Measurements from ENCODE around the gene PRC1. TPM values are rescaled to one million over a fixed set of nuclear protein-coding genes. Genes with fewer than 3 reads are reported as not detected.

Gene PRC1
- total and polyA plus RNA-seq, 8 donors = 3.9 to 12.7 (median 5.0) TPM

GRCh38 chr15:91032919-91033803 is 38.8 kb upstream of the PRC1 start:
- Histone ChIP-seq H3K27ac (peak overlapping the region; percentile 58 to 73 (median 67)), H3K9me3 (no peaks in the 10 kb centered on the region), H3K4me3 (peak overlapping the region; percentile 34 to 52 (median 39)), H3K36me3 (no peaks in the 10 kb centered on the region), H3K4me1 (no peaks in the 10 kb centered on the region), H3K27me3 (no peaks in the 10 kb centered on the region)
- ATAC-seq (peak; percentile 89 to 96 (median 94)), FAIRE-seq (no peak), DNase-seq (peak; percentile 90 to 98 (median 94))
- intact Hi-C loops (cut with DNase I) = loop anchor here in 1 of 3 donors (5.0 kb wide), 1 partner anchor 76 kb away; no protein-coding TSS in a partner anchor
- 14 to 19% methylated on average over 12 of the region's 12 CpGs for WGBS, 2 donors
- peak; percentile 81 to 93 (median 87) for TF ChIP-seq CTCF (IDR thresholded peaks at IDR 0.05)

- DNase-seq (peak in 2 of 6 donors; percentile 30 to 44), ATAC-seq (peak; percentile 21 to 42 (median 38)), FAIRE-seq (no peak)
- no peak for TF ChIP-seq CTCF (IDR thresholded peaks at IDR 0.05)
- H3K4me1 ChIP-seq = no peaks in the 10 kb centered on the region
- peak overlapping the region in 3 of 4 donors; percentile 34 to 52 (median 43) for H3K4me3 ChIP-seq
- intact Hi-C loops (cut with DNase I) = loop anchor here in 1 of 3 donors (5.0 kb wide), 1 partner anchor 74 kb away; no protein-coding TSS in a partner anchor
- 35 to 41% methylated on average over 10 of the region's 10 CpGs for WGBS, 2 donors
- no peak overlapping the region for H3K27ac ChIP-seq
- H3K9me3 ChIP-seq = no peaks in the 10 kb centered on the region
- no peaks in the 10 kb centered on the region for H3K36me3 ChIP-seq
- H3K27me3 ChIP-seq = no peaks in the 10 kb centered on the region
These were observed 37.5 kb upstream of the PRC1 start for GRCh38 chr15:91031796-91032195.

- intact Hi-C loops (cut with DNase I) = no loop called here
- no peak for DNase-seq
- Histone ChIP-seq H3K9me3 (no peaks in the 10 kb centered on the region), H3K36me3 (no peaks in the 10 kb centered on the region), H3K27me3 (no peaks in the 10 kb centered on the region), H3K4me1 (peaks cover 0 to 5% (median 0%) of the 10 kb centered on the region in 3 donors), H3K4me3 (no peak overlapping the region), H3K27ac (no peak overlapping the region)
- 43 to 56% methylated on average over 1 of the region's 1 CpG for WGBS, 2 donors
- no peak for TF ChIP-seq CTCF (IDR thresholded peaks at IDR 0.05)
- no peak for ATAC-seq
- no peak for FAIRE-seq
These were observed 33.3 kb upstream of the PRC1 start for GRCh38 chr15:91027677-91028076.

GRCh38 chr15:91023720-91024119 is 29.4 kb upstream of the PRC1 start:
- ATAC-seq = no peak
- 73 to 81% methylated on average over 7 of the region's 7 CpGs for WGBS, 2 donors
- no peak for DNase-seq
- no peaks in the 10 kb centered on the region for H3K36me3 ChIP-seq
- no peaks in the 10 kb centered on the region for H3K27me3 ChIP-seq
- H3K4me3 ChIP-seq = no peak overlapping the region
- H3K27ac ChIP-seq = no peak overlapping the region
- no peak for TF ChIP-seq CTCF (IDR thresholded peaks at IDR 0.05)
- FAIRE-seq = no peak
- intact Hi-C loops (cut with DNase I) = no loop called here
- peaks cover 3 to 18% (median 8%) of the 10 kb centered on the region in 3 donors for H3K4me1 ChIP-seq
- H3K9me3 ChIP-seq = no peaks in the 10 kb centered on the region

GRCh38 chr15:91022832-91023129 is 28.4 kb upstream of the PRC1 start:
- ATAC-seq (peak in 1 of 4 donors; percentile 7), FAIRE-seq (no peak), DNase-seq (no peak)
- H3K27me3 ChIP-seq = no peaks in the 10 kb centered on the region
- intact Hi-C loops (cut with DNase I) = no loop called here
- peak overlapping the region; percentile 83 to 94 (median 90) for H3K4me3 ChIP-seq
- peak overlapping the region; percentile 26 to 73 (median 48) for H3K27ac ChIP-seq
- peaks cover 3 to 18% (median 8%) of the 10 kb centered on the region in 3 donors for H3K4me1 ChIP-seq
- no peaks in the 10 kb centered on the region for H3K9me3 ChIP-seq
- 14 to 26% methylated on average over 1 of the region's 1 CpG for WGBS, 2 donors
- no peaks in the 10 kb centered on the region for H3K36me3 ChIP-seq
- TF ChIP-seq CTCF (IDR thresholded peaks at IDR 0.05) = no peak
